Measurements from ENCODE around the gene TMA7.

Gene TMA7

DNA sequence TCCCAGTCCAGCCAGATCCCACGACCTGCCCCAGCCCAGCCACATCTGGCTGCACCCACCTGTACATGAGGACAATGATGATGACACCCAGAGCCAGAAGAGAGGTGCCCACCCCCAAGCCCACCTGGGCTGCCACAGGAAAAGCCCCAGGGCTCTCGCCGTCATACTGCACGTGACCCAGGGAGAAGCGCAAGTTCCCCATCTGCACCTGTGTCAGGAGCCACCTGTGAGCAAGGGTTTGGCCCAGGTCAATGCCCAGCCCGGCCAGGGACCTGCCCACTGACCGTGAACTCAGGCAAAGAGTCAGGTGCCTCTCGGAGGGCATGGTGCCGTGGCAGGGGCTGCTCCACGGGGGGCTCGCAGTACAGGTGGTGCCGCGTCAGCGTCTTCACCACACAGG is 26.4 kb upstream of the TMA7 start:
- ChIA-PET POLR2A (no interaction called here), CTCF (interaction anchor here (0.9 to 1.3 kb wide), 2 partner anchors 12 to 22 kb away, joined by 3 to 4 read pairs; no protein-coding TSS in a partner anchor)
- H3K4me3 ChIP-seq (ENCODE audit: low read depth, low read length): no peak overlapping the region
- H3K9me3 ChIP-seq (ENCODE audit: control insufficient read depth, insufficient read depth, low read depth, low read length): no peaks in the 10 kb centered on the region
- H3K4me1 ChIP-seq (ENCODE audit: control insufficient read depth, insufficient read depth, low read length): no peaks in the 10 kb centered on the region
- H3K36me3 ChIP-seq (ENCODE audit: control insufficient read depth in 2 of 2, insufficient read depth in 1 of 2, low read length in 2 of 2): peaks cover 0 to 66% of the 10 kb centered on the region in 2 experiments; a peak in 1 of 3 replicates
- H3K27ac ChIP-seq (ENCODE audit: extremely low read depth, low read depth, low read length): no peak overlapping the region
- TF ChIP-seq, protein P1, sequence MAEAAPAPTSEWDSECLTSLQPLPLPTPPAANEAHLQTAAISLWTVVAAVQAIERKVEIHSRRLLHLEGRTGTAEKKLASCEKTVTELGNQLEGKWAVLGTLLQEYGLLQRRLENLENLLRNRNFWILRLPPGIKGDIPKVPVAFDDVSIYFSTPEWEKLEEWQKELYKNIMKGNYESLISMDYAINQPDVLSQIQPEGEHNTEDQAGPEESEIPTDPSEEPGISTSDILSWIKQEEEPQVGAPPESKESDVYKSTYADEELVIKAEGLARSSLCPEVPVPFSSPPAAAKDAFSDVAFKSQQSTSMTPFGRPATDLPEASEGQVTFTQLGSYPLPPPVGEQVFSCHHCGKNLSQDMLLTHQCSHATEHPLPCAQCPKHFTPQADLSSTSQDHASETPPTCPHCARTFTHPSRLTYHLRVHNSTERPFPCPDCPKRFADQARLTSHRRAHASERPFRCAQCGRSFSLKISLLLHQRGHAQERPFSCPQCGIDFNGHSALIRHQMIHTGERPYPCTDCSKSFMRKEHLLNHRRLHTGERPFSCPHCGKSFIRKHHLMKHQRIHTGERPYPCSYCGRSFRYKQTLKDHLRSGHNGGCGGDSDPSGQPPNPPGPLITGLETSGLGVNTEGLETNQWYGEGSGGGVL (tag by site-specific recombination; IDR thresholded peaks at IDR 0.05): no peak
- TF ChIP-seq ZNF660 (tag by site-specific recombination; IDR thresholded peaks at IDR 0.05): no peak

DNA sequence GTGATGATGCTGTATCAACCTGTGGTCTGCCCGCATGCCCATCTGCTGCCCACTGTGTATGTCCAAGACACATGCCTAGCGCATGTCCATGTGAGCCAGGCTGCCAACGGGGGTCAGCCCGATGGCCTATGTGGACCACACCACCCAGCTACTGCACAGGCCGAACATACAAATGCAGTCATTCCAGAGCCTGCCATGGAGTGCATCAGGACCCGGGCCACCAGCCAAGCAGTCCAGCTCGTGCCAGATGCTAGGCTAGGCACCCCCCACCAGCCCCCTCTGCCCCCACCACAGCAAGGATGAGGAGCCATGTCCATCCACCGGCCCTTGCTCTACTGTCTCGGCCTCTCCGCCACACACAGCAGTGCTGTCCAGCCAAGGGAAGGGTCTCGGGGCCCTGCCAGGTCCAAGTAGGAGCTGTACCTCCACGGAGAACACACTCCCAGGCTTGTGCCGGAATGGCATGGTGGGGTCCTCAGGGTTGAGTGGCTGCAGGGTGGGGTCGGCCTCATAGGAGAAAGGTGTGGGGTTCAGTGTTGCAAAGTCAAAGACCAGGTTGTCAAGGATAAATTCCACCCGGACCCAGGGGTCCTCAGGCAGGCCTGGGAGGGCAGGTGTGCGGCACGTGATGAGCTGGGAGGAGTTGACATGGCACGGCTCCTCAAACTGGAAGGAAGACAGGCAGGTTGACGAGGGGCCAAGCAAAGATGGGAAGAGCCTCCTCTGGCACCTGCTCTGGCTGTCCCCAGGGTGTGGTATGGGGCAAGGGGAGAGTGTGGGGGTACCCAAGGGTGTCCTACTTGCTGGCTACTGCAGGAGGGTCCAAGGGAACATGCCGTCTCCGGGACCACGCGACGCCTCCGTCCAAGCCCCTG is 25.4 kb upstream of the TMA7 start:
- ChIA-PET POLR2A (interaction anchor here (0.5 kb wide), 1 partner anchor 737 kb away, joined by 3 read pairs; no protein-coding TSS in a partner anchor), CTCF (interaction anchor here (0.6 to 1.3 kb wide), 4 partner anchors 13 to 21 kb away, joined by 3 to 4 read pairs (median 3); no protein-coding TSS in a partner anchor)
- no peaks in the 10 kb centered on the region for H3K9me3 ChIP-seq (ENCODE audit: control insufficient read depth, insufficient read depth, low read depth, low read length)
- H3K27ac ChIP-seq (ENCODE audit: extremely low read depth, low read depth, low read length): no peak overlapping the region
- no peaks in the 10 kb centered on the region for H3K4me1 ChIP-seq (ENCODE audit: control insufficient read depth, insufficient read depth, low read length)
- no peak for TF ChIP-seq ZNF658 (tag by site-specific recombination; IDR thresholded peaks at IDR 0.05)
- no peak for TF ChIP-seq ZNF571 (tag by site-specific recombination; IDR thresholded peaks at IDR 0.05)
- no peak for TF ChIP-seq ZEB2 (tag by site-specific recombination; IDR thresholded peaks at IDR 0.05)
- TF ChIP-seq ZNF530 (tag by site-specific recombination; IDR thresholded peaks at IDR 0.05; ENCODE audit: low read depth): no peak
- TF ChIP-seq, protein P2, sequence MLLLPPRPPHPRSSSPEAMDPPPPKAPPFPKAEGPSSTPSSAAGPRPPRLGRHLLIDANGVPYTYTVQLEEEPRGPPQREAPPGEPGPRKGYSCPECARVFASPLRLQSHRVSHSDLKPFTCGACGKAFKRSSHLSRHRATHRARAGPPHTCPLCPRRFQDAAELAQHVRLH (tag by site-specific recombination; IDR thresholded peaks at IDR 0.05): no peak
- TF ChIP-seq ZNF624 (tag by site-specific recombination; IDR thresholded peaks at IDR 0.05): no peak
- TF ChIP-seq ZNF433 (tag by site-specific recombination; IDR thresholded peaks at IDR 0.05; ENCODE audit: low read depth): no peak
- TF ChIP-seq ZNF558 (tag by site-specific recombination; IDR thresholded peaks at IDR 0.05): no peak
- no peak for TF ChIP-seq ZFP41 (tag by site-specific recombination; IDR thresholded peaks at IDR 0.05; ENCODE audit: borderline replicate concordance)
- no peak for TF ChIP-seq ZNF473 (tag by site-specific recombination; IDR thresholded peaks at IDR 0.05)
- TF ChIP-seq ZNF768 (tag by site-specific recombination; IDR thresholded peaks at IDR 0.05): no peak
- TF ChIP-seq GFI1B (tag by site-specific recombination; IDR thresholded peaks at IDR 0.05): no peak
- TF ChIP-seq GLIS2 (tag by site-specific recombination; IDR thresholded peaks at IDR 0.05): no peak
- TF ChIP-seq ZNF221 (tag by site-specific recombination; IDR thresholded peaks at IDR 0.05; ENCODE audit: borderline replicate concordance): no peak
- no peak for TF ChIP-seq ZNF560 (tag by site-specific recombination; IDR thresholded peaks at IDR 0.05; ENCODE audit: borderline replicate concordance)
- no peak for TF ChIP-seq ZNF354C (tag by site-specific recombination; IDR thresholded peaks at IDR 0.05; ENCODE audit: borderline replicate concordance, low read depth)
- no peak for TF ChIP-seq ZNF391 (tag by site-specific recombination; IDR thresholded peaks at IDR 0.05; ENCODE audit: borderline replicate concordance, low read depth)
- TF ChIP-seq ZNF514 (tag by site-specific recombination; IDR thresholded peaks at IDR 0.05): no peak
- no peak overlapping the region for H3K4me3 ChIP-seq (ENCODE audit: low read depth, low read length)
- H3K36me3 ChIP-seq (ENCODE audit: control insufficient read depth in 2 of 2, insufficient read depth in 1 of 2, low read length in 2 of 2): peaks cover 0 to 56% of the 10 kb centered on the region in 2 experiments; a peak in 1 of 3 replicates
